Mesothelial cell of epicardium (in vitro differentiated cells): ENCODE results near the gene RNF26. TPM values are rescaled to one million over a fixed set of nuclear protein-coding genes. Genes with fewer than 3 reads are reported as not detected.
A peak's percentile ranks its signal among the peaks of the same experiment; 100 is the strongest.

ENCODE experiments used
- DNase-seq, 2 experiments: peaks; one replicate each; pipeline ENCODE4 v3.0.0; 2021; ENCODE audit warnings: low spot score in 2 of 2; ENCODE audit not compliant: unreplicated experiment in 2 of 2
- H3K27ac Mint-ChIP-seq: 2 replicates; pipeline ENCODE4 v1.8.0; 2021; ENCODE audit warnings: mixed read lengths
- H3K27me3 Mint-ChIP-seq: 2 replicates; pipeline ENCODE4 v1.8.0; 2021; ENCODE audit warnings: low read depth, mixed read lengths
- H3K36me3 Mint-ChIP-seq: 2 replicates; pipeline ENCODE4 v1.8.0; 2021; ENCODE audit warnings: mixed read lengths
- H3K4me1 Mint-ChIP-seq: 2 replicates; pipeline ENCODE4 v1.8.0; 2021; ENCODE audit warnings: mixed read lengths
- H3K4me3 Mint-ChIP-seq: 2 replicates; pipeline ENCODE4 v1.8.0; 2021; ENCODE audit warnings: mild to moderate bottlenecking, moderate library complexity, mixed read lengths
- H3K9me3 Mint-ChIP-seq: 2 replicates; pipeline ENCODE4 v1.8.0; 2021; ENCODE audit warnings: mixed read lengths
- total RNA-seq: library from RNA; stranded (reverse); gene quantifications from 3 replicates; pipeline ENCODE4 v1.2.1, GENCODE V29; 2021
- TF ChIP-seq, protein P1 (sequence below): fragments of 200-600 bp; sonication (generic); IDR thresholded peaks from one replicate; pipeline ENCODE4 v1.5.0; 2021; ENCODE audit warnings: antibody characterized with exemption; ENCODE audit not compliant: unreplicated experiment

Gene RNF26
- total RNA-seq, 1 donor from 2014 or later: 36.2 TPM

GRCh38 chr11:119359365-119360214 lies 25.3 kb downstream of the RNF26 start:
- H3K4me3 Mint-ChIP-seq: no peak overlapping the region
- H3K27me3 Mint-ChIP-seq: no peaks in the 10 kb centered on the region
- no peak for DNase-seq
- peak overlapping the region; percentile 98 for H3K27ac Mint-ChIP-seq
- H3K4me1 Mint-ChIP-seq: peaks cover 47% of the 10 kb centered on the region
- TF ChIP-seq, protein P1, sequence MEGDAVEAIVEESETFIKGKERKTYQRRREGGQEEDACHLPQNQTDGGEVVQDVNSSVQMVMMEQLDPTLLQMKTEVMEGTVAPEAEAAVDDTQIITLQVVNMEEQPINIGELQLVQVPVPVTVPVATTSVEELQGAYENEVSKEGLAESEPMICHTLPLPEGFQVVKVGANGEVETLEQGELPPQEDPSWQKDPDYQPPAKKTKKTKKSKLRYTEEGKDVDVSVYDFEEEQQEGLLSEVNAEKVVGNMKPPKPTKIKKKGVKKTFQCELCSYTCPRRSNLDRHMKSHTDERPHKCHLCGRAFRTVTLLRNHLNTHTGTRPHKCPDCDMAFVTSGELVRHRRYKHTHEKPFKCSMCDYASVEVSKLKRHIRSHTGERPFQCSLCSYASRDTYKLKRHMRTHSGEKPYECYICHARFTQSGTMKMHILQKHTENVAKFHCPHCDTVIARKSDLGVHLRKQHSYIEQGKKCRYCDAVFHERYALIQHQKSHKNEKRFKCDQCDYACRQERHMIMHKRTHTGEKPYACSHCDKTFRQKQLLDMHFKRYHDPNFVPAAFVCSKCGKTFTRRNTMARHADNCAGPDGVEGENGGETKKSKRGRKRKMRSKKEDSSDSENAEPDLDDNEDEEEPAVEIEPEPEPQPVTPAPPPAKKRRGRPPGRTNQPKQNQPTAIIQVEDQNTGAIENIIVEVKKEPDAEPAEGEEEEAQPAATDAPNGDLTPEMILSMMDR: no peak
- no peaks in the 10 kb centered on the region for H3K9me3 Mint-ChIP-seq
- H3K36me3 Mint-ChIP-seq: peaks cover 17% of the 10 kb centered on the region

DNA sequence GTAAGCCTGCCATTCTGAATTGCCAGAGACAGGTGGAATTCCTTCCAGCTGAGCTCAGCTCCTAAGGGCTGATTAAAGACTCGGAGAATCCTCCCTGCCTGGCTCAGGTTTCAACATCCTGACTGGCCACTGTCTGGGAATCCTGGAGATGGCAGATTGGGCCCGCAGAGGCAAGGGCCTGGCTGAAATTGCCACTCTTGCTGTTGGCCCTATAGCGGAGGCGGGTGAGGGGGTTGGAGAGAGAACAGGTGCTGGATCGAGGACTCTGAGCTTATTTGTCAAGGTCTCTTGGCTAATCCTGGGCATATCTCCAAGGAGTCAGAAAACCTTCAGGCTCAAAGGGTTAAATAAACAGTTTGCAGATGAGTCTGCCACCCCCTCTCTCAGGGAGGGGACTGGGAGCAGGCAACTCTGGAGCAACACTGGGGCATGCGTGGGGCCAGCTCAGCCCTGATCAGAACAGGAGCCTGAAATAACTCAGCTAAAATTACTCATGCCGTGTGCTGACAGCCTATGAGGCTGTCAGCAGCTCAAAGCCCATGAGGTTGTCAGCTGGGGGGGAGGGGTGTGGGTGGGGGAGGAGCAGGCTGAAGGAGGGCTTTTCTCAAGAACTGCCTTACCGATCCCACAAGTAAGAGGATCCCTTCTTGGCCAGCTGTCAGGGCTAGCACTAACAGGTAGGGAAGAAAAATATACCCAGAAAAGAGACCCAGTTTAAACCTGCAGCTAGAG lies 26.9 kb downstream of the RNF26 start:
- TF ChIP-seq, protein P1: no peak
- Mint-ChIP-seq H3K4me1 (peaks cover 55% of the 10 kb centered on the region), H3K36me3 (peaks cover 17% of the 10 kb centered on the region), H3K27ac (peak overlapping the region; percentile 98), H3K9me3 (no peaks in the 10 kb centered on the region), H3K4me3 (peak overlapping the region; percentile 49), H3K27me3 (no peaks in the 10 kb centered on the region)
- DNase-seq: peak in 1 of 2 experiments; percentile 73

DNA sequence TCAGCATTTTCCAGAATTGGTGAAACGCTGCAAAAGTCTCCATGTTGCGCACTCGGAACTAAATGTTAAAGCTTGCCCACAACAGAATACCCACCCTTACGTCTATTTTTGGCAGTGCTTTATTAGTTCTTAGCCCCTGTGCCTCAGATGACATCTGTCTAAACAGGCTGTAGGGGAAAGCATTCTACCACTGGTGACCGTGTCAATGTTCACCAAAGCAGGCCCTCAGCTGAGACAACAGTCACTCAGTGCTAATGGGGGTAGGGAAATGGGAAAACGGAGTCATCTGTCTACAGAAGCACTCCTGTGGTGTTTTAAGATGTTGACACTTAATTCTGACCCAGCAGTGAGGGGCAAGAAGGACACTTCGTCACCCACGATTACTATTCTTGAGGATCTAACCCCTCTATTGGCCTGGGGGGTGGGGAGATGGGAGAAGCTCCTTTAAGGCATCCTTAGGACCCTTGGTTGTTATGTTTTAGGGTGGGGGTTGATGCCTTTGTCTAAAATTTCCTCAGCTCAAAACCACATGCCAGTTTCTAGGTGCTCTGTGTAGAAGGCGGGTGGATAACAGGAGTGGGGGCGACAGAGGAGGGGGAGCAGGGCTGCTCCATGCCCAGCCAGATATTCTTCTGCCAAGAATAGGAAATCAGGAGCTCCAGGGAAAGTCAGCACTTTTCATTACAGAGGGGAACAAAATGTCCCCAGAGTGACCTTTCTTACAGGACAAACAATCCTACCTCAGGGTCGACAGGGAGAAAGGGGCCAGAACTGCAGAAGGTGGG lies 27.8 kb downstream of the RNF26 start:
- TF ChIP-seq, protein P1: no peak
- peak overlapping the region; percentile 98 for H3K27ac Mint-ChIP-seq
- H3K36me3 Mint-ChIP-seq: peaks cover 17% of the 10 kb centered on the region

DNA sequence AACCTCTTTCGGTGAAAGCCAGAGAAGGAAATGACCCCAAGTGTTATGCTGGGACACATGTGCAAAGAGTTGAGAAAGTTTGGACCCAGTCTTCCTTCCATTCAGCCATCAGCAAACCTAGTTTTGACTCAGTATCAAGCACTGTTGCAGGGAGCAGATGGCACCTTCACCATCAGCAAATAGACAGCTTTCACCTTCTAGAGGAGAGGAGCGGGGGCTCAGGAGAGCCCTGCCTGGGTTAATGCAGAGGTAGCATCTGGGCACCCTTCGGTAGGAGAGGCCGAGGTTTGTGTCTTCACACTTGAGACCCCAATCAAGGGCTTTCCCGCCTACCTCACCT lies 28.4 kb downstream of the RNF26 start:
- peaks cover 60% of the 10 kb centered on the region for H3K4me1 Mint-ChIP-seq
- TF ChIP-seq, protein P1: no peak
- peak overlapping the region; percentile 98 for H3K27ac Mint-ChIP-seq
- peaks cover 15% of the 10 kb centered on the region for H3K36me3 Mint-ChIP-seq
- peak overlapping the region; percentile 65 for H3K4me3 Mint-ChIP-seq
- H3K9me3 Mint-ChIP-seq: no peaks in the 10 kb centered on the region
- no peaks in the 10 kb centered on the region for H3K27me3 Mint-ChIP-seq
- DNase-seq: no peak

More for the DNA sequence above, 27.8 kb downstream of the RNF26 start:
- H3K4me3 Mint-ChIP-seq: peak overlapping the region; percentile 65
- H3K9me3 Mint-ChIP-seq: no peaks in the 10 kb centered on the region
- DNase-seq: no peak
- no peaks in the 10 kb centered on the region for H3K27me3 Mint-ChIP-seq
- peaks cover 59% of the 10 kb centered on the region for H3K4me1 Mint-ChIP-seq

GRCh38 chr11:119363081-119363850 lies 28.9 kb downstream of the RNF26 start:
- H3K9me3 Mint-ChIP-seq: no peaks in the 10 kb centered on the region
- no peaks in the 10 kb centered on the region for H3K27me3 Mint-ChIP-seq
- H3K36me3 Mint-ChIP-seq: peaks cover 11% of the 10 kb centered on the region
- H3K4me1 Mint-ChIP-seq: peaks cover 65% of the 10 kb centered on the region
- peak overlapping the region; percentile 98 for H3K27ac Mint-ChIP-seq
- peak overlapping the region; percentile 65 for H3K4me3 Mint-ChIP-seq
- TF ChIP-seq, protein P1: no peak
- no peak for DNase-seq
